Neural crest cell (in vitro differentiated cells): ENCODE data around the gene SCAMP1. TPM values are rescaled to one million over a fixed set of nuclear protein-coding genes. Genes with fewer than 3 reads are reported as not detected.

Experiments used
- DNase-seq: peaks from one replicate; pipeline ENCODE4 v3.0.0; 2021; ENCODE audit warnings: low read depth, mixed read lengths, low spot score
- H3K27ac Mint-ChIP-seq: one replicate; pipeline ENCODE4 v1.8.0; 2021; ENCODE audit warnings: mild to moderate bottlenecking, mixed read lengths; ENCODE audit not compliant: unreplicated experiment
- H3K27me3 Mint-ChIP-seq: 2 replicates; pipeline ENCODE4 v1.8.0; 2021; ENCODE audit warnings: low read depth, mild to moderate bottlenecking, mixed read lengths
- H3K36me3 Mint-ChIP-seq: 2 replicates; pipeline ENCODE4 v1.8.0; 2021; ENCODE audit warnings: low read depth, mild to moderate bottlenecking, mixed read lengths
- H3K4me1 Mint-ChIP-seq: 2 replicates; pipeline ENCODE4 v1.8.0; 2021; ENCODE audit warnings: mixed read lengths
- H3K4me3 Mint-ChIP-seq: one replicate; pipeline ENCODE4 v1.8.0; 2021; ENCODE audit warnings: mild to moderate bottlenecking, mixed read lengths
- H3K9me3 Mint-ChIP-seq: 2 replicates; pipeline ENCODE4 v1.8.0; 2021; ENCODE audit warnings: mixed read lengths
- total RNA-seq: library from RNA; stranded (reverse); gene quantifications from 2 replicates; pipeline ENCODE4 v1.2.1, GENCODE V29; 2021
- TF ChIP-seq, protein P1 (sequence below): fragments of 200-600 bp; sonication (generic); conservative IDR thresholded peaks from 2 replicates; pipeline ENCODE4 v1.5.0; 2021; ENCODE audit warnings: antibody characterized with exemption, mild to moderate bottlenecking

SCAMP1 gene
- total RNA-seq, 1 donor from 2014 or later = 30.7 TPM

GRCh38 chr5:78518365-78519197 is 158.2 kb downstream of the SCAMP1 start:
- TF ChIP-seq, protein P1, sequence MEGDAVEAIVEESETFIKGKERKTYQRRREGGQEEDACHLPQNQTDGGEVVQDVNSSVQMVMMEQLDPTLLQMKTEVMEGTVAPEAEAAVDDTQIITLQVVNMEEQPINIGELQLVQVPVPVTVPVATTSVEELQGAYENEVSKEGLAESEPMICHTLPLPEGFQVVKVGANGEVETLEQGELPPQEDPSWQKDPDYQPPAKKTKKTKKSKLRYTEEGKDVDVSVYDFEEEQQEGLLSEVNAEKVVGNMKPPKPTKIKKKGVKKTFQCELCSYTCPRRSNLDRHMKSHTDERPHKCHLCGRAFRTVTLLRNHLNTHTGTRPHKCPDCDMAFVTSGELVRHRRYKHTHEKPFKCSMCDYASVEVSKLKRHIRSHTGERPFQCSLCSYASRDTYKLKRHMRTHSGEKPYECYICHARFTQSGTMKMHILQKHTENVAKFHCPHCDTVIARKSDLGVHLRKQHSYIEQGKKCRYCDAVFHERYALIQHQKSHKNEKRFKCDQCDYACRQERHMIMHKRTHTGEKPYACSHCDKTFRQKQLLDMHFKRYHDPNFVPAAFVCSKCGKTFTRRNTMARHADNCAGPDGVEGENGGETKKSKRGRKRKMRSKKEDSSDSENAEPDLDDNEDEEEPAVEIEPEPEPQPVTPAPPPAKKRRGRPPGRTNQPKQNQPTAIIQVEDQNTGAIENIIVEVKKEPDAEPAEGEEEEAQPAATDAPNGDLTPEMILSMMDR = no peak
- H3K27ac Mint-ChIP-seq = peak overlapping the region; percentile 79
- DNase-seq = no peak
- no peak overlapping the region for H3K4me3 Mint-ChIP-seq
- no peaks in the 10 kb centered on the region for H3K27me3 Mint-ChIP-seq
- no peaks in the 10 kb centered on the region for H3K9me3 Mint-ChIP-seq
- peaks cover 22% of the 10 kb centered on the region for H3K4me1 Mint-ChIP-seq
- peaks cover 3% of the 10 kb centered on the region for H3K36me3 Mint-ChIP-seq

DNA sequence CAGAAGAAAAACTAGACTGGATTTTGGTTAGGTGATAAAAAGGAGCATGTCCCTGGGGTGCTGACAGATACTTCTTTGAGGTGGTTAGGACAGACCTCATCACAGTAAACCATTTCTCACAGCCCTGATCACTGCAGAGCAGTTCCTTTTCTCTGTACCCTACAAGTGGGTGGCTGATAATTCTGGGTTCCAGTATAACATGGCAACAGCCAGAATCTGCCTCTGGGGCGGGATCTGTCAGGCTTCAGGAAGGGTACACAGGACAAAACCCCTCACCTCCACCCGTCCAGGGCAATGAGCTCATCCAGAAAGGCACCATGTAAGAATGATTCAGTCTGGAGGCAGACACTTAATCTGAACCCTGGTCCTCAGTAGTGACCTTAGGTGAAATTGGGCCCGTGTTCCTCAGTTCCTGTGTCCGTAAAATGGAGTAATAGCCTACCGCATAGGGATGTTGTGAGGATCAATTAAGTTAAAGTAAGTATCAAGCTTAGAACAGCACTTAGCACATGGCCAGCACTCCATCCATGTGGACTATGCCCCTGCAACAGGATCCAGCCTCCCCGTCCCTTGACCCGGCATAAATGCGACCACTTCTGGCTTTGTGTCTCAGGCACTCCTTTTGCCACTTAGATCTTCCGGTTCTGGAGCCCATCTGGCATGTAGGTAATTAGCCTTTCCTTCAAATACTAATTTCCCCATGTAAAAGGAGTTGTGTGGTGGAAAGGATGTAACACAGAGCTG is 159.0 kb downstream of the SCAMP1 start:
- H3K9me3 Mint-ChIP-seq = no peaks in the 10 kb centered on the region
- no peaks in the 10 kb centered on the region for H3K27me3 Mint-ChIP-seq
- TF ChIP-seq, protein P1 = no peak
- peaks cover 3% of the 10 kb centered on the region for H3K36me3 Mint-ChIP-seq
- H3K4me1 Mint-ChIP-seq = peaks cover 27% of the 10 kb centered on the region
- H3K27ac Mint-ChIP-seq = no peak overlapping the region
- no peak for DNase-seq
- H3K4me3 Mint-ChIP-seq = no peak overlapping the region

DNA sequence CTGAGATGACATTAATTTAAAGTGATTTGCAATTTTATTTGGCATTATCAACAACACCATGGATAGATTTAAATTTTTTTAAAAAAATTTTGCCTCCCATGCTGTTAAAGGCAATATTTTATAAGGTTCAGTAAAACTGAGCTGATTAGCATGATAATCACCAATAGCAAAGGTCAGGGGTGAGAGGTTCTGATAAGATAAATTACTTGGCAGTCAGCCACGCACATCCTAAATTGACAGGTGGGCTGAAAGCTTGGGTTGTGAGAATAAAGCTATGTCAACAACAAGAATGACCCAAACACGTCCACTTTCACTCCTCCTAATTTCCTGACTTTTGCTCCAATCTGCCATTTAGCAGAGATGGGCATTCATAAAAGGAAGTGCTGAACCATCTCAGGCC is 161.0 kb downstream of the SCAMP1 start:
- Mint-ChIP-seq H3K36me3 (no peaks in the 10 kb centered on the region), H3K9me3 (no peaks in the 10 kb centered on the region), H3K4me3 (no peak overlapping the region), H3K27me3 (no peaks in the 10 kb centered on the region), H3K27ac (no peak overlapping the region), H3K4me1 (peaks cover 33% of the 10 kb centered on the region)
- TF ChIP-seq, protein P1 = no peak
- DNase-seq = no peak

DNA sequence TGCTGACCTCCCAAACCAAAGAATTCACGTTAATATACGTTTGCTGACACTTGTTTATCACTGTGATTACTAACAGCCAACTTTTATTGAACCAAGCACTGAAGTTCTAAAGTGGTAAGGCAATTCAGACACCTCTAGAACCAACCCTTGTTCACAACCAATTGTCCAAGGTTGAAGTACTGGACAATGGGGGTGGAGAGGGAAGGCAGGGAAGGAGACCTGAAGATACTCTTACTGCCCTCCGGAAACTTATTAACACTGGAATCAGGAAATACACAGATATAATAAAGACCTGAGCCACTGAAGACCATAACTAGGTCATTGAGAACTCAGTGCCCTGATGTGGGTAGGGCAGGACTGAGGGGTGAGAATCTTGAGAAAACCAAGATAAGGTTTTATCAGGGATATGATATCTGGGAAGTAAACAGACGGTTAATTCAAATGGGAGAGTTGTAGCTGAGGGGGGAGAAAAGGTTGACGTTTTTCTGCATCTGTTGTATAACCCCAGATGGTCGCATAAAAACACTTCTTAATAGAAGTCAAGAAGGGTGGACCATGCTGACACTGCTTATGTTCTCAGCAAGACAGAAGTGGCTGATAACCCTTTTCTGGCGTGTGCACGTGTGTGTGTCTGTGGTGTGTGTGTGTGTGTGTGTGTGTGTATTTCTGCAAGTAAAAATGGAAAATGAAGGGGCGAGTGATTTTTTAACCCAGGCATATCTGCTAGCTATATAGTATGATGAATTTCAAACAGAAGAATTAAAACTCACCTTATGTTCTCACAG is 162.3 kb downstream of the SCAMP1 start:
- H3K27ac Mint-ChIP-seq = no peak overlapping the region

More for the DNA sequence above, 162.3 kb downstream of the SCAMP1 start:
- Mint-ChIP-seq H3K4me3 (no peak overlapping the region), H3K9me3 (no peaks in the 10 kb centered on the region), H3K36me3 (no peaks in the 10 kb centered on the region), H3K4me1 (peaks cover 44% of the 10 kb centered on the region), H3K27me3 (no peaks in the 10 kb centered on the region)
- DNase-seq = no peak
- TF ChIP-seq, protein P1 = no peak
